H1 (cell line): ENCODE measurements around the gene PRCP. TPM values are rescaled to one million over a fixed set of nuclear protein-coding genes. Genes with fewer than 3 reads are reported as not detected.

ENCODE experiments used
- CTCF ChIA-PET: fragments of 300-600 bp; sonication (Branson Sonifier 250); formaldehyde crosslinking; loops from one replicate; lab custom pipeline; 2021; ENCODE audit not compliant: partially characterized antibody; lab: Charles Lee
- POLR2A ChIA-PET: fragments of 300-600 bp; sonication (Branson Sonifier 250); formaldehyde crosslinking; loops from one replicate; lab custom pipeline; 2021; ENCODE audit warnings: inconsistent platforms; ENCODE audit not compliant: partially characterized antibody; lab: Charles Lee
- DNase-seq, 2 experiments: peaks; one replicate each; pipeline versions ENCODE4 v3.0.0 to v3.0.0-alpha.2; 2010 to 2022; ENCODE audit warnings: low spot score in 2 of 2, low read depth in 1 of 2, mixed read lengths in 1 of 2
- FAIRE-seq: peaks from 2 replicates; lab custom pipeline; 2011; peaks lifted over from hg19 to GRCh38; lab: Jason Lieb, UNC
- H2AFZ ChIP-seq: 2 replicates; pipeline ENCODE4 v1.8.1; 2012; ENCODE audit warnings: low read length, inconsistent platforms
- H2AK5ac ChIP-seq: 2 replicates; pipeline ENCODE4 v1.6.1; 2013; ENCODE audit warnings: low read depth, low read length
- H2BK120ac ChIP-seq: replicated peaks from 2 replicates; pipeline ENCODE3; 2013; ENCODE audit warnings: low read depth, low read length, inconsistent platforms
- H2BK12ac ChIP-seq: 2 replicates; pipeline ENCODE4 v1.6.1; 2013; ENCODE audit warnings: low read depth, low read length
- H2BK15ac ChIP-seq: 2 replicates; pipeline ENCODE4 v1.6.1; 2013; ENCODE audit warnings: low read length
- H2BK20ac ChIP-seq: 2 replicates; pipeline ENCODE4 v1.6.1; 2013; ENCODE audit warnings: low read length
- H2BK5ac ChIP-seq: 2 replicates; pipeline ENCODE4 v1.6.1; 2013; ENCODE audit warnings: low read depth, low read length
- H3K14ac ChIP-seq: 2 replicates; pipeline ENCODE4 v1.6.1; 2013; ENCODE audit warnings: inconsistent platforms; ENCODE audit not compliant: insufficient read length
- H3K18ac ChIP-seq: 2 replicates; pipeline ENCODE4 v1.6.1; 2013; ENCODE audit warnings: low read length; ENCODE audit errors: extremely low read depth
- H3K23ac ChIP-seq: 2 replicates; pipeline ENCODE4 v1.6.1; 2013; ENCODE audit warnings: inconsistent platforms; ENCODE audit not compliant: insufficient read length
- H3K23me2 ChIP-seq: 2 replicates; pipeline ENCODE4 v1.6.1; 2013; ENCODE audit warnings: low read depth, low read length
- H3K27ac ChIP-seq: 2 replicates; pipeline ENCODE4 v1.6.1; 2011; ENCODE audit warnings: low read depth, low read length, inconsistent platforms
- H3K27me3 ChIP-seq, 4 experiments: replicated peaks in 1 of 4; 1 replicate in 1 of 4; 2 replicates in 3 of 4; pipeline versions ENCODE4 v1.6.1 to v1.8.1; 2011 to 2013; ENCODE audit warnings: low read length in 3 of 4, mild to moderate bottlenecking in 3 of 4, inconsistent platforms in 2 of 4, mixed read lengths in 2 of 4, moderate library complexity in 1 of 4; ENCODE audit not compliant: control insufficient read depth in 3 of 4, insufficient read depth in 3 of 4; ENCODE audit errors: extremely low read depth in 1 of 4
- H3K36me3 ChIP-seq, 4 experiments: 2 replicates each; pipeline versions ENCODE4 v1.6.1 to v1.8.1; 2011 to 2013; ENCODE audit warnings: mild to moderate bottlenecking in 4 of 4, low read length in 3 of 4, moderate library complexity in 2 of 4, control low read depth in 1 of 4, inconsistent platforms in 1 of 4; ENCODE audit not compliant: insufficient read depth in 4 of 4, control insufficient read depth in 2 of 4
- H3K4ac ChIP-seq: replicated peaks from 2 replicates; pipeline ENCODE3; 2013; ENCODE audit warnings: low read length, low read depth, mixed read lengths, inconsistent platforms; ENCODE audit not compliant: insufficient read length
- H3K4me1 ChIP-seq, 4 experiments: replicated peaks in 1 of 4; 1 replicate in 1 of 4; 2 replicates in 3 of 4; pipeline versions ENCODE4 v1.6.1 to v1.8.1; 2011 to 2013; ENCODE audit warnings: low read length in 3 of 4, inconsistent platforms in 2 of 4, mixed read lengths in 1 of 4; ENCODE audit not compliant: insufficient read depth in 4 of 4, control insufficient read depth in 3 of 4
- H3K4me2 ChIP-seq, 2 experiments: 2 replicates each; pipeline versions ENCODE4 v1.6.1 to v1.8.1; 2011 to 2013; ENCODE audit warnings: low read depth in 2 of 2, low read length in 2 of 2, control low read depth in 1 of 2, inconsistent platforms in 1 of 2, mild to moderate bottlenecking in 1 of 2; ENCODE audit not compliant: insufficient read depth in 1 of 2
- H3K4me3 ChIP-seq, 4 experiments: fragments of 200-600, 300-600 bp in 1 of 4; sonication (generic), shearing (Covaris generic), sonication (Bioruptor Twin) in 1 of 4; 2 replicates each; pipeline versions ENCODE4 v1.5.1 to v1.8.1; 2011 to 2016; ENCODE audit warnings: low read length in 4 of 4, low read depth in 3 of 4, control low read depth in 2 of 4, inconsistent platforms in 2 of 4, mild to moderate bottlenecking in 2 of 4, mixed read lengths in 1 of 4, moderate library complexity in 1 of 4; ENCODE audit not compliant: insufficient read depth in 2 of 4; ENCODE audit errors: extremely low read depth in 1 of 4
- H3K56ac ChIP-seq: replicated peaks from 2 replicates; pipeline ENCODE3; 2013; ENCODE audit warnings: low read depth, mild to moderate bottlenecking, mixed read lengths, low read length, inconsistent platforms; ENCODE audit not compliant: insufficient read length
- H3K79me1 ChIP-seq: 2 replicates; pipeline ENCODE4 v1.6.1; 2013; ENCODE audit warnings: low read depth, low read length, control low read depth
- H3K79me2 ChIP-seq, 2 experiments: 2 replicates each; pipeline versions ENCODE4 v1.6.1 to v1.8.1; 2012 to 2013; ENCODE audit warnings: low read length in 2 of 2, mild to moderate bottlenecking in 2 of 2, inconsistent platforms in 1 of 2; ENCODE audit not compliant: insufficient read depth in 2 of 2, control insufficient read depth in 1 of 2
- H3K9ac ChIP-seq, 4 experiments: replicated peaks in 1 of 4; 1 replicate in 1 of 4; 2 replicates in 3 of 4; pipeline versions ENCODE4 v1.6.1 to v1.8.1; 2011 to 2013; ENCODE audit warnings: low read depth in 3 of 4, low read length in 3 of 4, control low read depth in 2 of 4, mild to moderate bottlenecking in 2 of 4, moderate library complexity in 2 of 4, inconsistent platforms in 1 of 4; ENCODE audit errors: extremely low read depth in 1 of 4
- H3K9me3 ChIP-seq, 2 experiments: 2 replicates each; pipeline versions ENCODE4 v1.6.1 to v1.8.1; 2012 to 2013; ENCODE audit warnings: mild to moderate bottlenecking in 2 of 2, moderate library complexity in 2 of 2, control low read depth in 1 of 2, inconsistent platforms in 1 of 2, low read depth in 1 of 2, low read length in 1 of 2, mixed read lengths in 1 of 2; ENCODE audit not compliant: insufficient read depth in 2 of 2
- H4K20me1 ChIP-seq, 2 experiments: replicated peaks in 1 of 2; 2 replicates each; pipeline versions ENCODE3 to v1.8.1; 2011 to 2013; ENCODE audit warnings: inconsistent platforms in 2 of 2, low read length in 2 of 2, mild to moderate bottlenecking in 1 of 2; ENCODE audit not compliant: insufficient read depth in 2 of 2, control insufficient read depth in 1 of 2
- H4K5ac ChIP-seq: 2 replicates; pipeline ENCODE4 v1.6.1; 2013; ENCODE audit warnings: low read length, low read depth, mixed read lengths, inconsistent platforms; ENCODE audit not compliant: insufficient read length
- H4K8ac ChIP-seq: 2 replicates; pipeline ENCODE4 v1.8.0; 2013; ENCODE audit warnings: mild to moderate bottlenecking, moderate library complexity, low read length, inconsistent platforms; ENCODE audit not compliant: insufficient read depth; ENCODE audit errors: extremely low read depth
- H4K91ac ChIP-seq: replicated peaks from 2 replicates; pipeline ENCODE3; 2013; ENCODE audit warnings: low read length, mixed read lengths, inconsistent platforms; ENCODE audit not compliant: insufficient read length
- ASH2L ChIP-seq: fragments of 200-600, 300-600 bp; sonication (generic); IDR thresholded peaks from one replicate; pipeline ENCODE4 v1.7.1; 2017; ENCODE audit warnings: low read length
- BACH1 ChIP-seq: IDR thresholded peaks from 2 replicates; pipeline ENCODE4 v1.6.1; 2012; ENCODE audit warnings: low read length, improper control_type of control experiment
- CBX5 ChIP-seq: fragments of 300-800, 300-1000 bp; sonication (generic); IDR thresholded peaks from 2 replicates; pipeline ENCODE4 v1.7.1; 2016; ENCODE audit warnings: antibody characterized with exemption, low read length, low read depth
- CTBP2 ChIP-seq: IDR thresholded peaks from 2 replicates; pipeline ENCODE4 v1.7.0; 2011; ENCODE audit warnings: borderline replicate concordance, mild to moderate bottlenecking, moderate library complexity, mixed read lengths, low read length; ENCODE audit not compliant: insufficient read depth, insufficient read length
- EP300 ChIP-seq, 2 experiments: IDR thresholded peaks; 1 replicate in 1 of 2; 2 replicates in 1 of 2; pipeline ENCODE4 v1.6.1; 2011 to 2012; ENCODE audit warnings: low read depth in 2 of 2, low read length in 2 of 2, mild to moderate bottlenecking in 2 of 2, borderline replicate concordance in 1 of 2, inconsistent platforms in 1 of 2, moderate library complexity in 1 of 2
- GABPA ChIP-seq: IDR thresholded peaks from 2 replicates; pipeline ENCODE4 v1.6.1; 2011; ENCODE audit warnings: mild to moderate bottlenecking, low read length, moderate library complexity, borderline replicate concordance; ENCODE audit not compliant: insufficient read depth
- HDAC2 ChIP-seq, 2 experiments: fragments of 300-600 bp in 1 of 2; sonication (generic) in 1 of 2; IDR thresholded peaks; 2 replicates each; pipeline ENCODE4 v1.6.1; 2011 to 2012; ENCODE audit warnings: low read depth in 2 of 2, low read length in 2 of 2, mild to moderate bottlenecking in 2 of 2, moderate library complexity in 2 of 2, borderline replicate concordance in 1 of 2, inconsistent platforms in 1 of 2
- KDM4A ChIP-seq: IDR thresholded peaks from one replicate; pipeline ENCODE4 v1.7.1; 2012; ENCODE audit warnings: low read depth, mild to moderate bottlenecking, moderate library complexity, low read length, inconsistent platforms; ENCODE audit not compliant: severe bottlenecking
- RFX5 ChIP-seq: IDR thresholded peaks from 2 replicates; pipeline ENCODE4 v1.6.1; 2011; ENCODE audit warnings: low read depth, low read length, improper control_type of control experiment, borderline replicate concordance
- RNF2 ChIP-seq: fragments of 200-900, 300-1000 bp; sonication (generic); IDR thresholded peaks from 2 replicates; pipeline ENCODE4 v1.7.1; 2016; ENCODE audit warnings: borderline replicate concordance, low read depth, mild to moderate bottlenecking, antibody characterized with exemption, low read length; ENCODE audit not compliant: poor library complexity, severe bottlenecking; ENCODE audit errors: missing control alignments
- SIRT6 ChIP-seq: IDR thresholded peaks from one replicate; pipeline ENCODE4 v1.7.1; 2012; ENCODE audit warnings: low read length, inconsistent platforms
- SUZ12 ChIP-seq: fragments of 200-600 bp; sonication (generic); IDR thresholded peaks from 2 replicates; pipeline ENCODE4 v1.6.1; 2012; ENCODE audit warnings: mild to moderate bottlenecking, inconsistent platforms, low read length, moderate library complexity, mixed read lengths
- TBP ChIP-seq: IDR thresholded peaks from 2 replicates; pipeline ENCODE4 v1.6.1; 2011; ENCODE audit warnings: low read depth, low read length, improper control_type of control experiment
- TCF12 ChIP-seq: IDR thresholded peaks from 2 replicates; pipeline ENCODE4 v1.6.1; 2011; ENCODE audit warnings: low read depth, mild to moderate bottlenecking, low read length
- ZNF274 ChIP-seq: IDR thresholded peaks from 2 replicates; pipeline ENCODE4 v1.7.0; 2012; ENCODE audit warnings: low read length, borderline replicate concordance; ENCODE audit errors: extremely low read depth
- polyA plus RNA-seq, 7 experiments: library from polyadenylated mRNA; depleted of rRNA in 3 of 7; stranded (reverse) in 5 of 7; unstranded in 2 of 7; fragments of >200 nt in 5 of 7; fragments of 200-250 nt in 2 of 7; gene quantifications; 1 replicate in 5 of 7; 2 replicates in 1 of 7; 4 replicates in 1 of 7; pipeline versions ENCODE4 v1.2.1 to v1.2.3, GENCODE V29; 2011 to 2013; ENCODE audit warnings: missing spikeins in 2 of 7, mixed read lengths in 2 of 7
- total RNA-seq: library from RNA; stranded (reverse); fragmentation: NEBNext Ultra II Directional; extraction: Animal tissue kit (Norgen Biotek cat#: 25700); gene quantifications from 2 replicates; pipeline ENCODE4 v1.2.1, GENCODE V29; 2021

The PRCP gene
- total and polyA plus RNA-seq, 2 of the 8 experiments (the other 6 are each of a cell fraction or from before 2014, with no cell fraction given): 63.8 to 84.4 TPM

GRCh38 chr11:82837650-82838049 is 62.6 kb downstream of the PRCP start:
- Histone ChIP-seq H2AFZ (no peak overlapping the region), H3K4me1 (no peaks in the 10 kb centered on the region), H2BK12ac (no peak overlapping the region), H2AK5ac (no peak overlapping the region)
- TF ChIP-seq RNF2: no peak
- no peak for TF ChIP-seq SIRT6
- no peak for TF ChIP-seq TCF12
- no peak for TF ChIP-seq SUZ12
- no peak for TF ChIP-seq RFX5
- TF ChIP-seq ZNF274: no peak
- no peak for TF ChIP-seq TBP
- TF ChIP-seq ASH2L: no peak
- TF ChIP-seq KDM4A: no peak
- no peak for TF ChIP-seq CTBP2
- TF ChIP-seq CBX5: no peak
- no peak for TF ChIP-seq GABPA
- TF ChIP-seq HDAC2 (IDR thresholded peaks at IDR 0.05; ENCODE audit: borderline replicate concordance in 1 of 2, low read depth in 2 of 2, low read length in 2 of 2): no peak
- TF ChIP-seq BACH1: no peak
- no peak for TF ChIP-seq EP300 (IDR thresholded peaks at IDR 0.05; ENCODE audit: borderline replicate concordance in 1 of 2, low read depth in 2 of 2, low read length in 2 of 2)
- TF ChIP-seq, all 59 proteins: peak for 0
- Histone ChIP-seq H2BK15ac (no peak overlapping the region), H2BK120ac (no peak overlapping the region), H4K5ac (no peak overlapping the region), H4K91ac (no peak overlapping the region), H4K8ac (no peak overlapping the region), H3K9me3 (no peaks in the 10 kb centered on the region), H3K4me2 (no peak overlapping the region), H2BK20ac (no peak overlapping the region), H3K27ac (no peak overlapping the region), H4K20me1 (no peaks in the 10 kb centered on the region), H3K79me1 (no peaks in the 10 kb centered on the region), H3K14ac (no peak overlapping the region), H3K36me3 (peaks cover 0 to 3% (median 2%) of the 10 kb centered on the region in 4 experiments; a peak in 1 of 8 replicates), H3K4ac (no peak overlapping the region), H3K56ac (no peak overlapping the region), H2BK5ac (no peak overlapping the region), H3K4me3 (no peak overlapping the region), H3K9ac (no peak overlapping the region), H3K23me2 (0 out of 2 replicates have a peak, but pooled peaks cover 2% of the 10 kb centered on the region), H3K27me3 (no peaks in the 10 kb centered on the region), H3K18ac (no peak overlapping the region), H3K23ac (no peak overlapping the region), H3K79me2 (no peaks in the 10 kb centered on the region)
- CTCF ChIA-PET: interaction anchor here (1.0 to 2.0 kb wide), 2 partner anchors 62 to 119 kb away, joined by 3 to 10 read pairs; no protein-coding TSS in a partner anchor
- DNase-seq (no peak), FAIRE-seq (no peak)
- POLR2A ChIA-PET: no interaction called here
